ENCODE results near the gene GRK2.

DNA sequence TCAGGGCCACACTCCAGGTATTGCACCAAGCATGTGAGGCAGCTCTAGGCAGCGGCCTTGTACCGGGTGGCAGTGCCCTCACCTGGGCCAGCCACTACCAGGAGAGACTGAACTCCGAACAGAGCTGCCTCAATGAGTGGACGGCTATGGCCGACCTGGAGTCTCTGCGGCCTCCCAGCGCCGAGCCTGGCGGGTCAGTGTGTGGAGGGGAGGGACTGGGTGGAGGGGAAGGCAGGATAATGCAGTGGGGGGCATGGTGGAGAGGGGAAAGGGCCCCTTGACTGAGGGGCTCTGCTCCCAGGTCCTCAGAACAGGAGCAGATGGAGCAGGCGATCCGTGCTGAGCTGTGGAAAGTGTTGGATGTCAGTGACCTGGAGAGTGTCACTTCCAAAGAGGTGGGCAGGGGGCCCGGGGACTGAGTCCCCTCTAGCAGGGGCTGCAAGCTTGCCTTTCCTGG, 41.3 kb downstream of the GRK2 start:
- TF ChIP-seq ZNF251 (CRISPR knock-in tag; IDR thresholded peaks at IDR 0.05) = no peak
- TF ChIP-seq, protein P1, sequence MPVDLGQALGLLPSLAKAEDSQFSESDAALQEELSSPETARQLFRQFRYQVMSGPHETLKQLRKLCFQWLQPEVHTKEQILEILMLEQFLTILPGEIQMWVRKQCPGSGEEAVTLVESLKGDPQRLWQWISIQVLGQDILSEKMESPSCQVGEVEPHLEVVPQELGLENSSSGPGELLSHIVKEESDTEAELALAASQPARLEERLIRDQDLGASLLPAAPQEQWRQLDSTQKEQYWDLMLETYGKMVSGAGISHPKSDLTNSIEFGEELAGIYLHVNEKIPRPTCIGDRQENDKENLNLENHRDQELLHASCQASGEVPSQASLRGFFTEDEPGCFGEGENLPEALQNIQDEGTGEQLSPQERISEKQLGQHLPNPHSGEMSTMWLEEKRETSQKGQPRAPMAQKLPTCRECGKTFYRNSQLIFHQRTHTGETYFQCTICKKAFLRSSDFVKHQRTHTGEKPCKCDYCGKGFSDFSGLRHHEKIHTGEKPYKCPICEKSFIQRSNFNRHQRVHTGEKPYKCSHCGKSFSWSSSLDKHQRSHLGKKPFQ (CRISPR knock-in tag; IDR thresholded peaks at IDR 0.05; ENCODE audit: insufficient replicate concordance) = no peak
- no peak for TF ChIP-seq SP1 (IDR thresholded peaks at IDR 0.05)
- TF ChIP-seq SP1 (CRISPR knock-in tag; IDR thresholded peaks at IDR 0.05) = no peak
- no peak for TF ChIP-seq CTCF (CRISPR knock-in tag; IDR thresholded peaks at IDR 0.05)
- no peak for TF ChIP-seq ZNF501 (CRISPR knock-in tag; IDR thresholded peaks at IDR 0.05)
- no peak for TF ChIP-seq SNAI1 (CRISPR knock-in tag; IDR thresholded peaks at IDR 0.05; ENCODE audit: borderline replicate concordance)
- TF ChIP-seq, protein P2, sequence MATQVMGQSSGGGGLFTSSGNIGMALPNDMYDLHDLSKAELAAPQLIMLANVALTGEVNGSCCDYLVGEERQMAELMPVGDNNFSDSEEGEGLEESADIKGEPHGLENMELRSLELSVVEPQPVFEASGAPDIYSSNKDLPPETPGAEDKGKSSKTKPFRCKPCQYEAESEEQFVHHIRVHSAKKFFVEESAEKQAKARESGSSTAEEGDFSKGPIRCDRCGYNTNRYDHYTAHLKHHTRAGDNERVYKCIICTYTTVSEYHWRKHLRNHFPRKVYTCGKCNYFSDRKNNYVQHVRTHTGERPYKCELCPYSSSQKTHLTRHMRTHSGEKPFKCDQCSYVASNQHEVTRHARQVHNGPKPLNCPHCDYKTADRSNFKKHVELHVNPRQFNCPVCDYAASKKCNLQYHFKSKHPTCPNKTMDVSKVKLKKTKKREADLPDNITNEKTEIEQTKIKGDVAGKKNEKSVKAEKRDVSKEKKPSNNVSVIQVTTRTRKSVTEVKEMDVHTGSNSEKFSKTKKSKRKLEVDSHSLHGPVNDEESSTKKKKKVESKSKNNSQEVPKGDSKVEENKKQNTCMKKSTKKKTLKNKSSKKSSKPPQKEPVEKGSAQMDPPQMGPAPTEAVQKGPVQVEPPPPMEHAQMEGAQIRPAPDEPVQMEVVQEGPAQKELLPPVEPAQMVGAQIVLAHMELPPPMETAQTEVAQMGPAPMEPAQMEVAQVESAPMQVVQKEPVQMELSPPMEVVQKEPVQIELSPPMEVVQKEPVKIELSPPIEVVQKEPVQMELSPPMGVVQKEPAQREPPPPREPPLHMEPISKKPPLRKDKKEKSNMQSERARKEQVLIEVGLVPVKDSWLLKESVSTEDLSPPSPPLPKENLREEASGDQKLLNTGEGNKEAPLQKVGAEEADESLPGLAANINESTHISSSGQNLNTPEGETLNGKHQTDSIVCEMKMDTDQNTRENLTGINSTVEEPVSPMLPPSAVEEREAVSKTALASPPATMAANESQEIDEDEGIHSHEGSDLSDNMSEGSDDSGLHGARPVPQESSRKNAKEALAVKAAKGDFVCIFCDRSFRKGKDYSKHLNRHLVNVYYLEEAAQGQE (IDR thresholded peaks at IDR 0.05; ENCODE audit: borderline replicate concordance in 1 of 2, low read depth in 1 of 2, low read length in 2 of 2) = no peak
- TF ChIP-seq SATB2 (CRISPR knock-in tag; IDR thresholded peaks at IDR 0.05) = no peak

All from HepG2 (cell line).